CD8-positive, alpha-beta memory T cell (primary cell): ENCODE results near the gene CXCL14. TPM values are rescaled to one million over a fixed set of nuclear protein-coding genes. Genes with fewer than 3 reads are reported as not detected.

Source experiments
- CTCF ChIA-PET: fragments of 350-600 bp; sonication (Branson Sonifier 250); formaldehyde crosslinking; loops from one replicate; lab custom pipeline; 2021; ENCODE audit warnings: antibody characterized with exemption; lab: Charles Lee
- POLR2A ChIA-PET: fragments of 350-600 bp; sonication (Branson Sonifier 250); formaldehyde crosslinking; loops from one replicate; lab custom pipeline; 2021; ENCODE audit warnings: antibody characterized with exemption; lab: Charles Lee
- DNase-seq, 5 donors: peaks; one replicate each; pipeline versions ENCODE4 v3.0.0 to v3.0.0-alpha.2; 2020 to 2022; ENCODE audit warnings: mixed read lengths in 1 of 5
- H3K27ac ChIP-seq: one replicate; pipeline ENCODE4 v1.7.0; 2013; ENCODE audit warnings: low read depth, mild to moderate bottlenecking, low read length, moderate library complexity
- H3K27me3 ChIP-seq: 2 replicates; pipeline ENCODE4 v1.7.0; 2013; ENCODE audit warnings: low read length, mild to moderate bottlenecking; ENCODE audit not compliant: insufficient read depth, poor library complexity, severe bottlenecking
- H3K36me3 ChIP-seq: 2 replicates; pipeline ENCODE4 v1.7.0; 2013; ENCODE audit warnings: mild to moderate bottlenecking, low read length, moderate library complexity; ENCODE audit not compliant: insufficient read depth
- H3K4me1 ChIP-seq: 2 replicates; pipeline ENCODE4 v1.7.0; 2013; ENCODE audit warnings: mild to moderate bottlenecking, low read length, moderate library complexity; ENCODE audit not compliant: insufficient read depth
- H3K4me3 ChIP-seq: 2 replicates; pipeline ENCODE4 v1.7.0; 2013; ENCODE audit warnings: mild to moderate bottlenecking, low read length
- H3K9me3 ChIP-seq: 2 replicates; pipeline ENCODE4 v1.7.0; 2013; ENCODE audit warnings: mild to moderate bottlenecking, low read length
- H3K27ac Mint-ChIP-seq, 8 donors: one replicate each; pipeline ENCODE4 v1.8.0; 2020 to 2021; ENCODE audit warnings: mixed read lengths in 8 of 8, mild to moderate bottlenecking in 6 of 8, inconsistent platforms in 3 of 8, moderate library complexity in 3 of 8
- H3K27me3 Mint-ChIP-seq, 2 donors: one replicate each; pipeline ENCODE4 v1.8.0; 2020 to 2021; ENCODE audit warnings: mixed read lengths in 2 of 2, mild to moderate bottlenecking in 1 of 2, moderate library complexity in 1 of 2
- H3K36me3 Mint-ChIP-seq, 3 donors: one replicate each; pipeline ENCODE4 v1.8.0; 2020 to 2021; ENCODE audit warnings: mixed read lengths in 3 of 3, inconsistent platforms in 1 of 3, mild to moderate bottlenecking in 1 of 3
- H3K4me1 Mint-ChIP-seq, 3 donors: one replicate each; pipeline ENCODE4 v1.8.0; 2020 to 2021; ENCODE audit warnings: mixed read lengths in 3 of 3, inconsistent platforms in 1 of 3, mild to moderate bottlenecking in 1 of 3
- H3K4me3 Mint-ChIP-seq, 7 donors: one replicate each; pipeline ENCODE4 v1.8.0; 2020 to 2021; ENCODE audit warnings: mixed read lengths in 7 of 7, mild to moderate bottlenecking in 6 of 7, moderate library complexity in 4 of 7, inconsistent platforms in 2 of 7
- H3K9me3 Mint-ChIP-seq, 5 donors: one replicate each; pipeline ENCODE4 v1.8.0; 2020 to 2022; ENCODE audit warnings: mixed read lengths in 5 of 5, mild to moderate bottlenecking in 3 of 5, moderate library complexity in 2 of 5, inconsistent platforms in 1 of 5
- polyA plus RNA-seq: library from polyadenylated mRNA; unstranded; fragments of 300-500 nt; fragmentation: Illumina TruSeq; gene quantifications from one replicate; pipeline ENCODE4 v1.2.3, GENCODE V29; 2021
- total RNA-seq, 2 experiments: library from RNA; stranded (reverse); gene quantifications; one replicate each; pipeline ENCODE4 v1.2.3, GENCODE V29; 2021

The CXCL14 gene
- total and polyA plus RNA-seq, 3 experiments from 2014 or later: not detected

- H3K36me3 Mint-ChIP-seq: no peaks in the 10 kb centered on the region
- no peaks in the 10 kb centered on the region for H3K4me1 Mint-ChIP-seq
- no peak overlapping the region for H3K4me3 ChIP-seq
- ChIA-PET POLR2A (no interaction called here), CTCF (no interaction called here)
- H3K27me3 ChIP-seq: no peaks in the 10 kb centered on the region
- H3K27me3 Mint-ChIP-seq: peaks cover 6 to 7% of the 10 kb centered on the region in 2 donors
- no peak overlapping the region for H3K27ac Mint-ChIP-seq
- no peak overlapping the region for H3K27ac ChIP-seq
- H3K9me3 ChIP-seq: no peaks in the 10 kb centered on the region
- no peaks in the 10 kb centered on the region for H3K36me3 ChIP-seq
- peaks cover 0 to 4% (median 0%) of the 10 kb centered on the region in 5 donors for H3K9me3 Mint-ChIP-seq
- no peak for DNase-seq
- H3K4me3 Mint-ChIP-seq: no peak overlapping the region
- no peaks in the 10 kb centered on the region for H3K4me1 ChIP-seq
Measured at GRCh38 chr5:135609981-135610380, 31.2 kb upstream of the CXCL14 start.

GRCh38 chr5:135608761-135609443 lies 30.1 kb upstream of the CXCL14 start:
- H3K27me3 Mint-ChIP-seq: peaks cover 6 to 13% of the 10 kb centered on the region in 2 donors
- H3K36me3 Mint-ChIP-seq: no peaks in the 10 kb centered on the region
- no peaks in the 10 kb centered on the region for H3K4me1 ChIP-seq
- H3K9me3 Mint-ChIP-seq: no peaks in the 10 kb centered on the region
- POLR2A ChIA-PET: no interaction called here
- H3K27me3 ChIP-seq: no peaks in the 10 kb centered on the region
- H3K9me3 ChIP-seq: no peaks in the 10 kb centered on the region
- H3K4me3 Mint-ChIP-seq: no peak overlapping the region
- H3K27ac Mint-ChIP-seq: no peak overlapping the region
- no peak for DNase-seq
- CTCF ChIA-PET: no interaction called here
- H3K36me3 ChIP-seq: no peaks in the 10 kb centered on the region
- H3K4me3 ChIP-seq: no peak overlapping the region
- no peak overlapping the region for H3K27ac ChIP-seq
- no peaks in the 10 kb centered on the region for H3K4me1 Mint-ChIP-seq

GRCh38 chr5:135608361-135608760 lies 29.6 kb upstream of the CXCL14 start:
- H3K36me3 Mint-ChIP-seq: no peaks in the 10 kb centered on the region
- H3K4me3 ChIP-seq: no peak overlapping the region
- CTCF ChIA-PET: no interaction called here
- DNase-seq: no peak
- H3K27ac Mint-ChIP-seq: no peak overlapping the region
- H3K4me1 Mint-ChIP-seq: no peaks in the 10 kb centered on the region
- peaks cover 6 to 16% of the 10 kb centered on the region in 2 donors for H3K27me3 Mint-ChIP-seq
- POLR2A ChIA-PET: no interaction called here
- no peaks in the 10 kb centered on the region for H3K27me3 ChIP-seq
- no peak overlapping the region for H3K4me3 Mint-ChIP-seq
- H3K9me3 ChIP-seq: no peaks in the 10 kb centered on the region
- no peaks in the 10 kb centered on the region for H3K36me3 ChIP-seq
- H3K27ac ChIP-seq: no peak overlapping the region
- H3K4me1 ChIP-seq: no peaks in the 10 kb centered on the region
- no peaks in the 10 kb centered on the region for H3K9me3 Mint-ChIP-seq

- CTCF ChIA-PET: no interaction called here
- H3K27me3 Mint-ChIP-seq: peaks cover 6 to 17% of the 10 kb centered on the region in 2 donors
Measured at GRCh38 chr5:135606431-135606830, 27.6 kb upstream of the CXCL14 start.

GRCh38 chr5:135605221-135605620 lies 26.4 kb upstream of the CXCL14 start:
- H3K27me3 Mint-ChIP-seq: peaks cover 6 to 20% of the 10 kb centered on the region in 2 donors
- no peaks in the 10 kb centered on the region for H3K4me1 Mint-ChIP-seq
- no peak overlapping the region for H3K27ac ChIP-seq
- H3K4me3 ChIP-seq: no peak overlapping the region
- no peaks in the 10 kb centered on the region for H3K4me1 ChIP-seq
- H3K9me3 Mint-ChIP-seq: peaks cover 0 to 2% (median 0%) of the 10 kb centered on the region in 5 donors
- H3K36me3 Mint-ChIP-seq: no peaks in the 10 kb centered on the region
- H3K36me3 ChIP-seq: no peaks in the 10 kb centered on the region
- no peak overlapping the region for H3K4me3 Mint-ChIP-seq
- ChIA-PET POLR2A (no interaction called here), CTCF (no interaction called here)
- no peak overlapping the region for H3K27ac Mint-ChIP-seq
- no peaks in the 10 kb centered on the region for H3K27me3 ChIP-seq
- no peak for DNase-seq
- no peaks in the 10 kb centered on the region for H3K9me3 ChIP-seq

More at GRCh38 chr5:135606431-135606830, 27.6 kb upstream of the CXCL14 start:
- no peaks in the 10 kb centered on the region for H3K4me1 Mint-ChIP-seq
- H3K4me3 Mint-ChIP-seq: no peak overlapping the region
- POLR2A ChIA-PET: no interaction called here
- DNase-seq: no peak
- no peaks in the 10 kb centered on the region for H3K27me3 ChIP-seq
- no peaks in the 10 kb centered on the region for H3K36me3 ChIP-seq
- H3K9me3 ChIP-seq: no peaks in the 10 kb centered on the region
- no peaks in the 10 kb centered on the region for H3K4me1 ChIP-seq
- no peak overlapping the region for H3K4me3 ChIP-seq
- H3K36me3 Mint-ChIP-seq: no peaks in the 10 kb centered on the region
- no peaks in the 10 kb centered on the region for H3K9me3 Mint-ChIP-seq
- H3K27ac Mint-ChIP-seq: no peak overlapping the region
- no peak overlapping the region for H3K27ac ChIP-seq

GRCh38 chr5:135604056-135604455 lies 25.3 kb upstream of the CXCL14 start:
- H3K9me3 Mint-ChIP-seq: peaks cover 0 to 4% (median 0%) of the 10 kb centered on the region in 5 donors
- Histone ChIP-seq H3K4me1 (no peaks in the 10 kb centered on the region), H3K27ac (no peak overlapping the region), H3K27me3 (no peaks in the 10 kb centered on the region), H3K9me3 (no peaks in the 10 kb centered on the region), H3K4me3 (no peak overlapping the region), H3K36me3 (no peaks in the 10 kb centered on the region)
- H3K4me1 Mint-ChIP-seq: no peaks in the 10 kb centered on the region
- no peaks in the 10 kb centered on the region for H3K36me3 Mint-ChIP-seq
- ChIA-PET POLR2A (no interaction called here), CTCF (no interaction called here)
- no peak overlapping the region for H3K27ac Mint-ChIP-seq
- no peak for DNase-seq
- H3K4me3 Mint-ChIP-seq: no peak overlapping the region
- H3K27me3 Mint-ChIP-seq: peaks cover 8 to 20% of the 10 kb centered on the region in 2 donors

- CTCF ChIA-PET: no interaction called here
- H3K36me3 Mint-ChIP-seq: no peaks in the 10 kb centered on the region
Measured at GRCh38 chr5:135602882-135603721, 24.3 kb upstream of the CXCL14 start.

GRCh38 chr5:135601466-135601865 lies 22.7 kb upstream of the CXCL14 start:
- Histone ChIP-seq H3K27me3 (no peaks in the 10 kb centered on the region), H3K27ac (no peak overlapping the region), H3K4me1 (no peaks in the 10 kb centered on the region), H3K9me3 (no peaks in the 10 kb centered on the region), H3K36me3 (no peaks in the 10 kb centered on the region), H3K4me3 (no peak overlapping the region)
- ChIA-PET CTCF (no interaction called here), POLR2A (no interaction called here)
- H3K27me3 Mint-ChIP-seq: peaks cover 3 to 20% of the 10 kb centered on the region in 2 donors
- no peaks in the 10 kb centered on the region for H3K36me3 Mint-ChIP-seq
- H3K4me3 Mint-ChIP-seq: no peak overlapping the region
- H3K27ac Mint-ChIP-seq: no peak overlapping the region
- H3K9me3 Mint-ChIP-seq: peaks cover 0 to 4% (median 0%) of the 10 kb centered on the region in 5 donors
- no peak for DNase-seq
- no peaks in the 10 kb centered on the region for H3K4me1 Mint-ChIP-seq

More at GRCh38 chr5:135602882-135603721, 24.3 kb upstream of the CXCL14 start:
- H3K36me3 ChIP-seq: no peaks in the 10 kb centered on the region
- Mint-ChIP-seq H3K27me3 (peaks cover 6 to 20% of the 10 kb centered on the region in 2 donors), H3K4me3 (no peak overlapping the region), H3K9me3 (peaks cover 0 to 4% (median 0%) of the 10 kb centered on the region in 5 donors), H3K4me1 (no peaks in the 10 kb centered on the region), H3K27ac (no peak overlapping the region)
- no peaks in the 10 kb centered on the region for H3K27me3 ChIP-seq
- DNase-seq: no peak
- POLR2A ChIA-PET: no interaction called here
- H3K4me1 ChIP-seq: no peaks in the 10 kb centered on the region
- H3K9me3 ChIP-seq: no peaks in the 10 kb centered on the region
- H3K27ac ChIP-seq: no peak overlapping the region
- H3K4me3 ChIP-seq: no peak overlapping the region
